ENCODE results near the gene FAAP20. TPM values are rescaled to one million over a fixed set of nuclear protein-coding genes. Genes with fewer than 3 reads are reported as not detected.

The FAAP20 gene
- total and polyA plus RNA-seq, 2 experiments from 2014 or later: 79.1 to 167 TPM

- H3K27me3 ChIP-seq (ENCODE audit: insufficient read depth): no peaks in the 10 kb centered on the region
- Mint-ChIP-seq H3K4me1 (peaks cover 4% of the 10 kb centered on the region), H3K4me3 (no peak overlapping the region), H3K27me3 (ENCODE audit: insufficient read depth, low read depth, poor library complexity) (peaks cover 7% of the 10 kb centered on the region), H3K27ac (no peak overlapping the region), H3K36me3 (ENCODE audit: low read depth) (peaks cover 22% of the 10 kb centered on the region), H3K9me3 (no peaks in the 10 kb centered on the region)
- no peaks in the 10 kb centered on the region for H3K4me1 ChIP-seq (ENCODE audit: insufficient read depth)
- H4K20me1 ChIP-seq (replicated peaks; ENCODE audit: insufficient read depth): no peaks in the 10 kb centered on the region; the same call in 1 of the 2 replicates
- ATAC-seq: no peak
- no peak overlapping the region for H3K27ac ChIP-seq (ENCODE audit: low read depth)
- no peaks in the 10 kb centered on the region for H3K79me2 ChIP-seq (replicated peaks; ENCODE audit: insufficient read depth)
- H3K36me3 ChIP-seq (ENCODE audit: insufficient read depth): no peaks in the 10 kb centered on the region
- no peak overlapping the region for H3K4me3 ChIP-seq
- DNase-seq (ENCODE audit: low spot score): no peak
- H3K9me2 ChIP-seq (ENCODE audit: insufficient read depth): no peaks in the 10 kb centered on the region
- TF ChIP-seq, protein P1, sequence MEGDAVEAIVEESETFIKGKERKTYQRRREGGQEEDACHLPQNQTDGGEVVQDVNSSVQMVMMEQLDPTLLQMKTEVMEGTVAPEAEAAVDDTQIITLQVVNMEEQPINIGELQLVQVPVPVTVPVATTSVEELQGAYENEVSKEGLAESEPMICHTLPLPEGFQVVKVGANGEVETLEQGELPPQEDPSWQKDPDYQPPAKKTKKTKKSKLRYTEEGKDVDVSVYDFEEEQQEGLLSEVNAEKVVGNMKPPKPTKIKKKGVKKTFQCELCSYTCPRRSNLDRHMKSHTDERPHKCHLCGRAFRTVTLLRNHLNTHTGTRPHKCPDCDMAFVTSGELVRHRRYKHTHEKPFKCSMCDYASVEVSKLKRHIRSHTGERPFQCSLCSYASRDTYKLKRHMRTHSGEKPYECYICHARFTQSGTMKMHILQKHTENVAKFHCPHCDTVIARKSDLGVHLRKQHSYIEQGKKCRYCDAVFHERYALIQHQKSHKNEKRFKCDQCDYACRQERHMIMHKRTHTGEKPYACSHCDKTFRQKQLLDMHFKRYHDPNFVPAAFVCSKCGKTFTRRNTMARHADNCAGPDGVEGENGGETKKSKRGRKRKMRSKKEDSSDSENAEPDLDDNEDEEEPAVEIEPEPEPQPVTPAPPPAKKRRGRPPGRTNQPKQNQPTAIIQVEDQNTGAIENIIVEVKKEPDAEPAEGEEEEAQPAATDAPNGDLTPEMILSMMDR (conservative IDR thresholded peaks at IDR 0.05; ENCODE audit: low read depth in 2 of 2): no peak
- TF ChIP-seq EZH2 (IDR thresholded peaks at IDR 0.05; ENCODE audit: low read depth, unreplicated experiment): no peak
- no peak for TF ChIP-seq NANOG (IDR thresholded peaks at IDR 0.05; ENCODE audit: borderline replicate concordance)
- no peak for TF ChIP-seq ZNF462 (CRISPR knock-in tag; IDR thresholded peaks at IDR 0.05)
- TF ChIP-seq EZH2phosphoT487 (IDR thresholded peaks at IDR 0.05; ENCODE audit: unreplicated experiment): no peak
- TF ChIP-seq, protein P2, sequence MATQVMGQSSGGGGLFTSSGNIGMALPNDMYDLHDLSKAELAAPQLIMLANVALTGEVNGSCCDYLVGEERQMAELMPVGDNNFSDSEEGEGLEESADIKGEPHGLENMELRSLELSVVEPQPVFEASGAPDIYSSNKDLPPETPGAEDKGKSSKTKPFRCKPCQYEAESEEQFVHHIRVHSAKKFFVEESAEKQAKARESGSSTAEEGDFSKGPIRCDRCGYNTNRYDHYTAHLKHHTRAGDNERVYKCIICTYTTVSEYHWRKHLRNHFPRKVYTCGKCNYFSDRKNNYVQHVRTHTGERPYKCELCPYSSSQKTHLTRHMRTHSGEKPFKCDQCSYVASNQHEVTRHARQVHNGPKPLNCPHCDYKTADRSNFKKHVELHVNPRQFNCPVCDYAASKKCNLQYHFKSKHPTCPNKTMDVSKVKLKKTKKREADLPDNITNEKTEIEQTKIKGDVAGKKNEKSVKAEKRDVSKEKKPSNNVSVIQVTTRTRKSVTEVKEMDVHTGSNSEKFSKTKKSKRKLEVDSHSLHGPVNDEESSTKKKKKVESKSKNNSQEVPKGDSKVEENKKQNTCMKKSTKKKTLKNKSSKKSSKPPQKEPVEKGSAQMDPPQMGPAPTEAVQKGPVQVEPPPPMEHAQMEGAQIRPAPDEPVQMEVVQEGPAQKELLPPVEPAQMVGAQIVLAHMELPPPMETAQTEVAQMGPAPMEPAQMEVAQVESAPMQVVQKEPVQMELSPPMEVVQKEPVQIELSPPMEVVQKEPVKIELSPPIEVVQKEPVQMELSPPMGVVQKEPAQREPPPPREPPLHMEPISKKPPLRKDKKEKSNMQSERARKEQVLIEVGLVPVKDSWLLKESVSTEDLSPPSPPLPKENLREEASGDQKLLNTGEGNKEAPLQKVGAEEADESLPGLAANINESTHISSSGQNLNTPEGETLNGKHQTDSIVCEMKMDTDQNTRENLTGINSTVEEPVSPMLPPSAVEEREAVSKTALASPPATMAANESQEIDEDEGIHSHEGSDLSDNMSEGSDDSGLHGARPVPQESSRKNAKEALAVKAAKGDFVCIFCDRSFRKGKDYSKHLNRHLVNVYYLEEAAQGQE (IDR thresholded peaks at IDR 0.05; ENCODE audit: unreplicated experiment): no peak
- TF ChIP-seq ZNF114 (CRISPR knock-in tag; IDR thresholded peaks at IDR 0.05): no peak
- TF ChIP-seq STAT1 (IDR thresholded peaks at IDR 0.05; ENCODE audit: unreplicated experiment): no peak
- TF ChIP-seq JUNB (IDR thresholded peaks at IDR 0.05; ENCODE audit: unreplicated experiment): no peak
- TF ChIP-seq ETS1 (IDR thresholded peaks at IDR 0.05): no peak
- TF ChIP-seq POLR2AphosphoS5 (IDR thresholded peaks at IDR 0.05; ENCODE audit: low read depth): no peak
- TF ChIP-seq CREB1 (CRISPR knock-in tag; IDR thresholded peaks at IDR 0.05; ENCODE audit: low read depth): no peak
- TF ChIP-seq ZNF331 (CRISPR knock-in tag; IDR thresholded peaks at IDR 0.05; ENCODE audit: low read depth): no peak
- H3F3A ChIP-seq (replicated peaks; ENCODE audit: low read depth): peaks cover 6% of the 10 kb centered on the region; the same call in 1 of the 2 replicates
- no peak overlapping the region for H2AFZ ChIP-seq
- no peak overlapping the region for H3K4me2 ChIP-seq
These were observed 22.6 kb downstream of the FAAP20 start for GRCh38 chr1:2172012-2172411.
